ENCODE results near the gene NCAM1.

Gene NCAM1

DNA sequence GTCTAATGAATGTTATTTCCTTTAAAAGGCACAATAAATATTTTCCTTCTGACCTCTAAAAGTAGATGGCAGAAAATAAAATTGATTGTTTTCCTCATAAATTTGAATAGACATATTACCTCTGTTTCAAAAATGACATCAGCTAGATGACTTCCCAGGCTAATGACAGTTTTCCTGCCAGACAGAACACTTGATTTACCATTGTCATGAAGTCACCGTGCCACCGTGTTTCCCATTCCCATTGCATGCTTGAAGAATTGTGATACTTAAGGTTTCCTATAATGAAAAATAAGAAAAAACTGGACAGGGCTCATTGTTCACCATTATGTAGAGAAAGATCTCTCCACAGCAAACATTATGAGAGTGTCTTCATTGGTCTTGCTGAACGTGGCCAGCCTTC lies 151.1 kb downstream of the NCAM1 start:
- POLR2A ChIA-PET: no interaction called here
- DNase-seq (ENCODE audit: extremely low spot score): no peak
- CTCF ChIA-PET: no interaction called here
- no peak for TF ChIP-seq ZNF384 (IDR thresholded peaks at IDR 0.05)
- TF ChIP-seq L3MBTL2 (conservative IDR thresholded peaks at IDR 0.05): no peak
- TF ChIP-seq, protein P1, sequence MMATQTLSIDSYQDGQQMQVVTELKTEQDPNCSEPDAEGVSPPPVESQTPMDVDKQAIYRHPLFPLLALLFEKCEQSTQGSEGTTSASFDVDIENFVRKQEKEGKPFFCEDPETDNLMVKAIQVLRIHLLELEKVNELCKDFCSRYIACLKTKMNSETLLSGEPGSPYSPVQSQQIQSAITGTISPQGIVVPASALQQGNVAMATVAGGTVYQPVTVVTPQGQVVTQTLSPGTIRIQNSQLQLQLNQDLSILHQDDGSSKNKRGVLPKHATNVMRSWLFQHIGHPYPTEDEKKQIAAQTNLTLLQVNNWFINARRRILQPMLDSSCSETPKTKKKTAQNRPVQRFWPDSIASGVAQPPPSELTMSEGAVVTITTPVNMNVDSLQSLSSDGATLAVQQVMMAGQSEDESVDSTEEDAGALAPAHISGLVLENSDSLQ (IDR thresholded peaks at IDR 0.05): peak; percentile 15; the same call in 1 of the 2 replicates
- TF ChIP-seq FOXK2 (IDR thresholded peaks at IDR 0.05): no peak

DNA sequence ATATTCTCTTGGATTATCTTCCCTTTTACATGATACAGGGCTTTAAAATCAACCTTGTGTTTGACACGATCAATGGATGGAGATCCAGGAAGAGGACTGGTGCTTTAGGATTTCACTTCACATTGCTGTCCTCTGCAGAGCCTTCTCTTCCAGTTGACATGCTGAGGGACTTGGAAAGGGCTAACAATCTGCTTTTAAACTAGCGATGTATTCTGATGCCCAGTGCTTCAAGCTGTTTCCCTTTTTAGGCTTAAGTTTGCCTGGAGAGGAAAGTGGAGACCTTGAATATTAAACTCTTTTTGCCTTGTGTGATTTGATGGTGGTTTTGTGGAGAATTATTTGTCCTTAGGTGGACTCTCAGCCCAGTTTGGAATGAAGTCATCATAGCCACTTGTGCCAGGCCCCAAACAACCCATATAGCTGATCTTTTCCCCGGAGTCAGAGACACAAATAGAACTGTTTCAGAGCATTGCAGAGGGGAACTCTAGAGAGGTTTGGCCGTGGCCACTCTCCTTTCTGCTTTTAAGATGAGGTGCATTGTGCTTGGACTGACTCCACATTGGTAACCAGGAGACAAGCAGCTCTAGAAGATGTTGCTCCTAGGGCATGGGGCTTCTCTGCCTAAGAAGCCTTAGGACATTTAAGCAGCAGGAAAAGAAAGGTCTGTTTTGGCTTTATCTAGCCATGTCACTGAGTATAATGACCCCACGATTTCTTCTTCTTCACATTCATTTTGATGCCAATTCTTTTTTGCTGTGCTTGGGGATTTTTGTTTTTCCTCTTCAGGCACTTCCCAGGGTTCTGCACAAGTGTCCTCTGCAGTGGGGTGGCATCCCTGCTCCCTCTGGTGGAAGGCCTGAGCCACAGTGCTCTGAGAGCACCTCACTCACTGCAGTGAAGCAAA lies 152.8 kb downstream of the NCAM1 start:
- CTCF ChIA-PET: interaction anchor here (0.5 to 1.5 kb wide), 8 partner anchors 10 to 913 kb away, joined by 3 to 8 read pairs (median 4); no protein-coding TSS in a partner anchor
- DNase-seq (ENCODE audit: extremely low spot score): peak; percentile 65
- no peak for TF ChIP-seq ELF4 (IDR thresholded peaks at IDR 0.05)
- no peak for TF ChIP-seq TARDBP (IDR thresholded peaks at IDR 0.05)
- no peak for TF ChIP-seq ARNT (IDR thresholded peaks at IDR 0.05)
- TF ChIP-seq FOXK2 (IDR thresholded peaks at IDR 0.05): no peak
- no peak for TF ChIP-seq SUZ12 (IDR thresholded peaks at IDR 0.05)
- no peak for TF ChIP-seq LEF1 (IDR thresholded peaks at IDR 0.05; ENCODE audit: borderline replicate concordance)
- TF ChIP-seq CTBP1 (IDR thresholded peaks at IDR 0.05; ENCODE audit: borderline replicate concordance): no peak

DNA sequence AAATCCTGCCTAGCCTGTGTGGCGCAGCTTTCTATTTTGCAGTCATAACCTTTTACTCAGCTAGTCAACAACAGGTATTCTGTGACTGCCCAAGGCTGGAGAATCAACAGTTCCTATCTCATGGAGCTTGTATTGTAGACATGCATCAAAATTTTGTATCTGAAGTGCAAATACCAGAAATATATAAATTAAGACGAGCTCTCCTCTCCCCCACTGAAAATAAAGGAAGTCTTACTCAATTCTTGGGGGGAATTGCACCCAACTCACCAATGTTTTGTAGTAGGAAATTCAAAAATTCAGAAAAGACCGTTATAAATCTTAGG lies 153.4 kb downstream of the NCAM1 start:
- TF ChIP-seq ARNT (IDR thresholded peaks at IDR 0.05) (no peak), FOXM1 (IDR thresholded peaks at IDR 0.05; ENCODE audit: borderline replicate concordance) (no peak), TARDBP (IDR thresholded peaks at IDR 0.05) (no peak), LEF1 (IDR thresholded peaks at IDR 0.05; ENCODE audit: borderline replicate concordance) (no peak), FOXA1 (IDR thresholded peaks at IDR 0.05) (no peak)
- TF ChIP-seq, protein P1 (IDR thresholded peaks at IDR 0.05): no peak
- ChIA-PET CTCF (interaction anchor here (0.9 to 1.8 kb wide), 7 partner anchors 10 to 527 kb away, joined by 3 to 6 read pairs (median 4); no protein-coding TSS in a partner anchor), POLR2A (no interaction called here)
- no peak for DNase-seq (ENCODE audit: extremely low spot score)

More for the DNA sequence above, 152.8 kb downstream of the NCAM1 start:
- POLR2A ChIA-PET: no interaction called here

DNA sequence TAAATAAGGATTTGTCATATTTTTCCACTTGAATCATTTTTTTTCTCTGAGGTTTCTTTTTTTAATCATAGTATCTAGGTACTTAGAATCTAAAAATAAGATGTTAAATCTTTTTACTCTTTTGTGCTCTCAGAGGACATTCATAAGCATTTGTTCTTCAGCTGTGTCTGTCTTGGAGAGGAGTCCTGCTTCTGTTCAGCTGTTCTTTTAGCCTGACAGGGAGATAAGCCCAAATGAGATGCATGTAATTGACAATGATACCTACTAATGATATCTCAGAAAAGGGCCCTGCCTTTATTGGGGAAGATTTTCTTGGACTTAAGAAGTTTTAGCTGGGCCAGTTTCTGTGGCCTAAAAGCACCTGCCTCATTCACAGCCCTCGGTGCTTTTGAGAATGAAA lies 156.9 kb downstream of the NCAM1 start:
- no peak for DNase-seq (ENCODE audit: extremely low spot score)
- ChIA-PET CTCF (no interaction called here), POLR2A (no interaction called here)
- TF ChIP-seq LEF1 (IDR thresholded peaks at IDR 0.05; ENCODE audit: borderline replicate concordance) (no peak), FOXM1 (IDR thresholded peaks at IDR 0.05; ENCODE audit: borderline replicate concordance) (no peak), ARNT (IDR thresholded peaks at IDR 0.05) (no peak), HDGF (IDR thresholded peaks at IDR 0.05; ENCODE audit: borderline replicate concordance) (no peak), SUZ12 (IDR thresholded peaks at IDR 0.05) (no peak), FOXK2 (IDR thresholded peaks at IDR 0.05) (no peak), ELF4 (IDR thresholded peaks at IDR 0.05) (no peak), CTBP1 (IDR thresholded peaks at IDR 0.05; ENCODE audit: borderline replicate concordance) (no peak), BHLHE40 (IDR thresholded peaks at IDR 0.05; ENCODE audit: borderline replicate concordance) (no peak), ZNF384 (IDR thresholded peaks at IDR 0.05) (no peak), FOXA1 (IDR thresholded peaks at IDR 0.05) (no peak), SP1 (IDR thresholded peaks at IDR 0.05) (no peak), NFRKB (IDR thresholded peaks at IDR 0.05) (no peak), L3MBTL2 (conservative IDR thresholded peaks at IDR 0.05) (no peak)
- TF ChIP-seq, protein P1 (IDR thresholded peaks at IDR 0.05): no peak

DNA sequence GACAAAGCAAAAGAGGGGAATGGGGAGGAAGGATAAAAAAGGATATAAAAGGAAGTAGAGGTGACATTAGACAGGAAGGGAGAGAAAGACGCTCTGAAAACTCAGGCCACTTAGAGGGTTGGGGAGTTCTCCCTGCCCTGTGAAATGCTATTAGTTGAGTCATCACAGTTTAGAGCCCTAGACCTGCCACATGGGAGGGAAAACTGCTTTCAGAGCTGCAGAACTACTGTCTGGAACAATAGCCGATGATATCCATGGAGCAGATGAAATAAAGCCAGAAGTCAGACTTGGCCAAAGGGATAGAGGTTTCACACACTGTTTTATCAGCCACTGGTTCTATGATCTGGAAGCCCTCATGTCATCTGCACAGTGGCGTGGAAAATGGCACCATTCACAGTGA lies 157.9 kb downstream of the NCAM1 start:
- POLR2A ChIA-PET: no interaction called here
- TF ChIP-seq SP1 (IDR thresholded peaks at IDR 0.05) (no peak), ZNF384 (IDR thresholded peaks at IDR 0.05) (no peak), TARDBP (IDR thresholded peaks at IDR 0.05) (no peak), FOXM1 (IDR thresholded peaks at IDR 0.05; ENCODE audit: borderline replicate concordance) (no peak), HDGF (IDR thresholded peaks at IDR 0.05; ENCODE audit: borderline replicate concordance) (no peak), CTBP1 (IDR thresholded peaks at IDR 0.05; ENCODE audit: borderline replicate concordance) (no peak), FOXK2 (IDR thresholded peaks at IDR 0.05) (no peak), ARNT (IDR thresholded peaks at IDR 0.05) (no peak), L3MBTL2 (conservative IDR thresholded peaks at IDR 0.05) (no peak), LEF1 (IDR thresholded peaks at IDR 0.05; ENCODE audit: borderline replicate concordance) (no peak), BHLHE40 (IDR thresholded peaks at IDR 0.05; ENCODE audit: borderline replicate concordance) (no peak), FOXA1 (IDR thresholded peaks at IDR 0.05) (no peak), SUZ12 (IDR thresholded peaks at IDR 0.05) (no peak), NFRKB (IDR thresholded peaks at IDR 0.05) (no peak)
- TF ChIP-seq, protein P1 (IDR thresholded peaks at IDR 0.05): no peak
- CTCF ChIA-PET: no interaction called here
- DNase-seq (ENCODE audit: extremely low spot score): no peak
